HG02571 (cell line): ENCODE measurements around the gene GPR153.
"Not testable (repeated sequence)": the region's sequence is repeated elsewhere in the genome, so short reads cannot be mapped to it uniquely, and the experiment has no call there.

ENCODE experiments used
- ATAC-seq: cut with Tn5 transposase; IDR thresholded peaks from one replicate; pipeline ENCODE4 v1.9.1; 2021; ENCODE audit warnings: mild to moderate bottlenecking, moderate library complexity; ENCODE audit not compliant: unreplicated experiment

GPR153 gene

DNA sequence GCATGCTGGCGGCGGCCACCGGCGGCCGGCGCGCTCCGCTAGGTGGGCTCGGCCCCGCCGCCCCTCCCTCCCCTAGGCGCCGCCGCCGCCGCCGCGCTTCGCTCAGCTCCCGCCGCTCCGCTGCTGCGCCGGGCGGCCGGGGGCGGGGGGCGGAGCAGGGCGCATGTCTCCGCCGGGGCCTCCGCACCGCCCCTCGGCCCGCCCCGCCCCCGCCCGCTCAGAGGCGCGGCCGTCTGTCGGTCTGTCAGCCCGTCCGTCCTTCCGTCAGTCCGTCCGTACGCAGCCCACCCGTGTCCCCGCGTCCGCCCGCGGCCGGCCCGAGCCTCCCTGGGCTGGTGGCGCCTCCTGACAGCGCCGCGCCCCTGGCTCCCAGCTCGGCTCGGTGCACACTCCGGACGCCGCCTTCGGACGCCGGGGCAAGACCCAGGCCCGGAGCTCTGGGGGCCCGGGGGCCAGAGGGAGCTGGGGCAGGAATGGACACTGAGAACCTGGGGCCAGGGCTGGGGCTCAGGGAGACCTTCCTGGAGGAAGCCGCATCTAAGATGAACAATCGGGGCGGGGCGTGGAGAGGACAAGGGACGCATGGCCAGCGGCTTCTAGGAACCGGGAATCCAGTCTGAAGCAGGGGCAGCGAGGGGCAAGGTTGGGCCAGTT lies at the start of gene GPR153:
TSS of gene GPR153 (minus strand) at position 138 of the 654 bp plus-strand sequence. CDS start 6,193 bp downstream, outside the sequence.
- ATAC-seq = no peak

- no peak for ATAC-seq
Measured at GRCh38 chr1:6310116-6310848, 49.4 kb upstream of the GPR153 start.

DNA sequence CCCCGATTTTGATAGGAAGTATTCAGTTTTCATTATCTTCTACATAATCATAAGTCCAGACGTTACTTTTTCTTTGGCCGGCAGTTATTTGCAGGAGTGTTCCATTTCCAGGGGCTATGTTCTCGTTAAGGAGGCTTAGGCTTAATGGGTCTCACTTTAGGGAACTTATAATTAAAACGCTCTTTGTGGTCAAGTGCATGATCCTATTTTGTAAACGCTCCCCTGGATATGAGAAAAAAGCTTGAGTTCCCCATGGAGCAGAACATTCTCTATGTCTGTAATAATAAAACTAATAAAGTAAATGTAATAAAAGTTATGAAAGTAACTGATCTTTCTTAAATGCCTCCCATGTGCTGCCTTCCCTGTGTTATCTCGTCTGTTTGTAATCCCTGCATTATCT lies 48.7 kb upstream of the GPR153 start:
- no peak for ATAC-seq

DNA sequence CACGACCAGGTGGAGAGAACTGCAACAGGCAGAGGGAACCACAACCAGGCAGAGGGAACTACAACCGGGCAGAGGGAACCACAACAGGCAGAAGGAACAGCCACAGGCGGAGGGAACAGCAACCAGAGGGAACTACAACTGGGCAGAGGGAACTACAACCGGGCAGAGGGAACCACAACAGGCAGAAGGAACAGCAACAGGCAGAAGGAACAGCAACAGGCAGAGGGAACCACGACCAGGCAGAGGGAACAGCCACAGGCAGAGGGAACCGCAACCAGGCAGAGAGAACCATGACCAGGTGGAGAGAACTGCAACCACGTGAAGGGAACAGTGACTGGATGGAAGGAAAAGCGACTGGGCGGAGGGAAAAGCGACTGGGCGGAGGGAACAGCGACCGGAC lies 47.6 kb upstream of the GPR153 start:
- no peak for ATAC-seq

DNA sequence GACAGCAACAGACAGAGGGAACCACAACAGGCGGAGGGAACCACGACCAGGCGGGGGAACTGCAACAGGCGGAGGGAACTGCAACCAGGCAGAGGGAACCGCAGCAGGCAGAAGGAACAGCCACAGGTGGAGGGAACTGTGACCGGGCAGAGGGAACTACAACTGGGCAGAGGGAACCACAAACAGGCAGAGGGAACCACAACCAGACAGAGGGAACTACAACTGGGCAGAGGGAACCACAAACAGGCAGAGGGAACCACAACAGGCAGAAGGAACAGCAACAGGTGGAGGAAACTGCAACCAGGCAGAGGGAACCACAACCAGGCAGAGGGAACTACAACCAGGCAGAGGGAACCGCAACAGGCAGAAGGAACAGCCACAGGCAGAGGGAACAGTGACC lies 46.8 kb upstream of the GPR153 start:
- not testable (repeated sequence) for ATAC-seq

DNA sequence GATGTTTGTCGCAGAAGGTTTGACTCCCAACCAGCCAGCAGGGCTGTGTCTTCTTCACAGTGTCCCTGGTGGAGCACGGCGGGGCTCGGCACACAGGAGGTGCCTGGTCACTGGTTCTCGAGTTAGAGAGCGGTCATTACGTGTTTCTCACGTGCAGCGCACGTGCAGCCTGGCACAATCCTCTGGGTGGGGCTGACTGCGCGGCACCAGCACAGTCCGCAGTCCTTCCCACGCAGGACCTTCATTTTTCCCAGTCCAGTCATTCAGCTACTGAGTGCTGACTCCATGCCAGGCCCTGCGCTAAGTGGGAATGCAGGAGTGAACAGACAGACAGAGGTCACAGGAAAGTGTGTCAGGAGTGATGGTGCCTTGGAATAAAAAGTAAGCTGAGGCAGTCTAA lies 46.2 kb upstream of the GPR153 start:
- no peak for ATAC-seq

DNA sequence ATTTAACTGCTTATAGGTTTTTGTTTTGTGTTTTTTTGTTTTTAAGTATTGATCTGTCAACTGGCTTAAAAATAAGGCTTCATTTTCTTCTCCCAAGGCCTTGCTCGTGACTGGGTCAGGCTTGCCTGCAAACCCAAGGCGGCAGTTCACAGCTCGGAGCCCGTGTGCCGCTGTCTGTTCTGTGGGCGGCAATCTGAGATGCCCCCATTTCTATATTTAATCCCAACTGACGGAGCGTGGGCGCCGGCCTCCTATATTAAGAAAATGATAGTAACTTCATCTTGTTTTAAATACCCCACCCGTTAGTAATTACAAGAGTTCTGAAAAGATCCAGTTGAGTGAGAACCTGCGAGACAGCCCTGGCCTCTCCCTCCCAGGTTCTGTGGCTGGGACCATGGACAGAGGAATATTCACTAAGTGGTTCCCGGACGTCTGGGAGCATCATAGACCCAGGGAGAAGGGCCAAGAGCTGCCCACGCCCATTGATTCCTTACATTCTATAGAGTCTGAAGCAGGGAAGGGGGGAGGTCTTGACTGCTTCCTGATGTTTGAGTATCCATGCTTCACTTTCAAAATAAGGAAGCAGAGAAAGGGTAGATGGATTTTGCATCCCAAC lies 42.6 kb upstream of the GPR153 start:
- no peak for ATAC-seq

- ATAC-seq = no peak
Measured at GRCh38 chr1:6302568-6302967, 41.7 kb upstream of the GPR153 start.

DNA sequence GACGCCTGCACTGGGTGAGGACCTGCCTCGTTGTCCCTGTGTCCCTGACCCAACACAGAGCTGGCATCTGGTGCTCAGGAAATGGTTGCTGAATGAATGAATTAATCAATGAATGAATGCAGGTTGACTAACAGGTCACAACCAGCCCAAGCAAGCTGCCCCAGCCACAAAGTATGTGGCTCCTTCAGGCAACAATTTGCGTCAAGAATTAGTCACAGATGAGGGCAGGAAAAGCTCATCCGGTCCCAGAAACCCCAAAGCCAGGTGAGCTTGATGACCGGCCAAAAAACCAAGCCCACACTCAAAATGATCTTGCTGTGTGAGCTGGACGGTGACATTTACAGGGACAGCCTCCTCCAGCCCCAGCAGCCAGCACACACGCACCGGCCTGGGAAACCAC lies 40.6 kb upstream of the GPR153 start:
- ATAC-seq = no peak

DNA sequence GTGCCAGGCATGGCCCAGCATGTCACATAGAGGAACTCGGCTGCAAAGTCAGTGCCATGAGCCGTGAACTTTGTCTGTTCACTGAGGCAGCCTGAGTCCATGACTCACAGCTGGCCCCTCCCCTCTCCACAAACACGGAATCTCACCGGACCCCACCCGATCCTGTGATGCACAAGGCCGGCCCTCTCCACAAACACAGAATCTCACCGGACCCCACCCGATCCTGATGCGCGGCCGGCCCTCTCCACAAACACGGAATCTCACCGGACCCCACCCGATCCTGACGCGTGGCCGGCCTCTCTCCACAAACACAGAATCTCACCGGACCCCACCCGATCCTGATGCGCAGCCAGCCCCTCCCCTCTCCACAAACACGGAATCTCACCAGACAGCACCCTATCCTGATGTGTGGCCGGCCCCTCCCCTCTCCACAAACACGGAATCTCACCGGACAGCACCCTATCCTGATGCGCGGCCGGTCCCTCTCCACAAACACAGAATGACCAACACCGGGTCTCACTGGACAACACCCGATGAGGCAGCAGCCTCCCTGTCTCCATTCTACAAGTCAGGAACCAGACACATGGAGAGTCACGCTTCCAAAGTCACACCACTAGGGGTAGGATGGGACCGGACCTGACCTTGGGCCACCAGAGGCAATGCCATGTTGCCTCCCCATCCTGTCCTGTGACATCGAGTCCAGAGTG lies 39.6 kb upstream of the GPR153 start:
- ATAC-seq = no peak

DNA sequence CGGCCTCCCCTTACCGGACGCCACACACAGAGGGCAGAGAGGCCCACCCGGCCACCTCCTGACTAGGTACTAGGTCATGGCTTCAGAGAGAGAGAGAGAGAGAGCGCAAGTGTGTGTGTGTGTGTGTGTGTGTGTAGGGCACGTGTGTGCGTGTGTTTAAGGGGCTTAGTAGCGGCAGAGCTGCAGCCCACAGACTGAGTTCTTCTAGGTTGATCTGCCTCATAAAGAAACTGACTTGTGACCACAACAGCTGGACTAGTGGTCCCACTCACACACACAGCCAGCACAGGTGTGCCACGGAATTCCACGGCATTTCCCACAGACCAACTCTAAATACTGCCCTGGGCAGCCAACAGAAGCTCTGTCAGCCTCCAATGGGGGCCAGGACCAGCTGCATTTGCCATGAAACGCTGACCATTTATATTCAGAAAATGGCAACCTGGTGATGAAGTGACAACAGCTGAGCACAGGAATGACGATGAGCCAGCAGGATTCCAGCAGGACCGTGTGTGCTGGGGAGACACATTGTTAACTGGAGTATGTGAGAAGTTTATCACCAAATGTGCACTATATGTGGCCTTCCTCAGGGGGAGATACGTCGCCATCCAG lies 38.8 kb upstream of the GPR153 start:
- no peak for ATAC-seq

- ATAC-seq = no peak
Measured at GRCh38 chr1:6298940-6299465, 38.1 kb upstream of the GPR153 start.

DNA sequence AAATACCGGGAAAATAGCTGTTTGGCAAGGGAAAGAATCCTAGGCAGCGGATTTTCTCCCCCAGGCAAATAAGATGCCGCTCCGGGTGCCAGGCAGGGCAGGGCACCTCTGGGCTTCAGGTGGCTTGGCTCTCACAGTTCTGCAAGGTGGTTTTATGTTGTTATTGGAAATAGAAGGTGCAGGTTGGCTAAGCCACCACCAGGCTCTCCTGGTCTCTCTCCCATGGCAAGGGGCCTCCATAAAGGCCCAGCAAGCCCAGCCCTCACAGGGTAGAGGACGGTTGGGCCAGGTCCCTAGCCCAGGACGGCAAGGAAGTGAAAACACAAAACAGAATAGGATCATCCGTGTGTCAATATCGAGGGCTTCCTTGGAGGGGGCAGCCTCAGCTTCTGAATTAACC lies 37.6 kb upstream of the GPR153 start:
- ATAC-seq = no peak

GRCh38 chr1:6295910-6296309 lies 35.0 kb upstream of the GPR153 start:
- ATAC-seq = no peak

DNA sequence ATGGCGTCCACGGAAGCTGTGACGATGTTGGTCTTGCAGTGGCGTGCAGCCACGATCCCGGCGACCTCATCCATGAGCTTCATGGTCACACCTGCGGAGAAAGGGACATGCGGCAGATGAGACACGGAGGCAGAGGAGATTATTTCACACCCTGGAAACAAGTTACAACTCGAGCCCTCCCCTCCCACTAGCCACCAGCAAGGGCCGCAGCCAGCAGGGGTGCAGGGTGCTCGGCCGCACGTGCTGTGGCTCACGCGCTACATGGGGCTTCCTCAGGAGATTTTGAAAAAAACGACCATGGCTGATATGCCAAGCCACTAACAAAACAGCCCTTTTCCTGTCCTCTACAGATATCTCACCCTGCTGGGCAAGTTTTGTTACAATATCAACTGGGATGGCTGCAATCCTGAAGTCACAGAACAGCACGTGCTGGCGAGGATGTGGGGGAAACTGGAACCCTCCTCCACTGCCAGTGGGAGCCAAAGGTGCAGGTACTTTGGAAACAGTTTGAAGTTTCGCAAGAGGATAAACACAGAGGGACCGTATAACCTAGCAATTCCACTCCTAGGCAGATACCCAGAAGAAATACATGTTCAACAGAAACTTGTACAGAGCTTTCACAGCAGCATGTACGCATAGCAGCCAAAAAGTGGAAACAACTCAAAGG lies 34.1 kb upstream of the GPR153 start:
- ATAC-seq = no peak

DNA sequence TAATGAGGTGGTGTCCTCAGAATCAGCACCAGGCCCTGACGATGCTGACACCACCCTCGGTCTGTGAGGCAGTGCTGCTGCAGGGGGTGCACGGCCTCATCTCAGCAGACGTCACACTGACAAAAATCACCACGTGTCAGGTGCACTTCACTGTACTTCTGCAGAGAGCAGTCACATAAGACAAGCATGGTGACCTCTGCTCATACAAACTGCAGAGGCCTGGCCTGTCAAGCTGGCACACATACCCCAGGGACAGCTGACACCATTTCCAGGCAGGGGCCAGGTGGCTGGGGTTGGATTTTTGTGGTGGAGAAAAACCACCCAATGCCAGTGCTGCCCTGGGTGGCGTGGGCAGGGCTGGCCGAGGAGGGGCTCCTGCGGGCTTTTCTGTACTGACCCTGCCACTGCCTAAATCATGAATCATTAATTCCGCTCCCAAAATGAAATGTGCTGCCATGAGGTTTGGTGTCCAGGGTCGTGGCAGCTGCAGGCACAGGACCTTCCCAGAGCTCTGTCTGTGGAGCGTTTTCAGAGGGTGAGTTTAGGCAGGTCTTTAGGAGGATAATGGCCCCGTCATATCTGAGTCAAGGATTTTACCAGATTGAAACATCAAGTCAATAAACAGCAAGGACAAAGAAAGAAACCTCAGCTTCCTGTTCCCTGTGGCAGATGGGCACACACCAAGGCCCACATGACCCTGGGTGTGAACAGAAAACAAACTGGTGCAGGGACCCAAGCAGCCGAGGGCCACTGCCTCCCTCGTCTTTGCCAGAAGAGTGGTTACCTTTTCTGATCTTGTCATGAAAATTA lies 33.4 kb upstream of the GPR153 start:
- ATAC-seq = no peak

- no peak for ATAC-seq
Measured at GRCh38 chr1:6292102-6292501, 31.2 kb upstream of the GPR153 start.

- ATAC-seq = no peak
Measured at GRCh38 chr1:6288665-6289064, 27.8 kb upstream of the GPR153 start.

GRCh38 chr1:6288026-6288425 lies 27.1 kb upstream of the GPR153 start:
- no peak for ATAC-seq
